Measurements from ENCODE around the gene BAZ2B.

BAZ2B gene

DNA sequence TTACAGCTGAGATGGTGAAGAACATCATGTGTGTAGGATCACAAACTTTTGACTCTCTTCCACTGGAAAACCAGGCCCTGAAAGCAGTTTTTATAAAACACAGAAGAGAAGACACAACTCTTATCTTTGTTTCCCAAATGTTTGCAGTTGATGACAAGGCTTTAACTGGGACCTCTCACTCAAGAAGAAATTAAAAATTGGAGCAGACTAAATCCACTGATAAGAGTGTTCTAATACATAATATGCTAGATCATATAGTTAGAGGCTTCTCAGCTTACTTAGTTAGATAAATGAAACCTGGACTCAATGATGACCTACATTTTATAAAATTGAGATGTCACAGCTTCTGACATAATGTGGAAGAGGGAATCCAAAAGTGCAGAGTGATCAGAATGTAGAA is 171.6 kb downstream of the BAZ2B start:
- H3K27ac ChIP-seq, result no peak overlapping the region
- no peak for TF ChIP-seq ZFX (IDR thresholded peaks at IDR 0.05)
- TF ChIP-seq, protein P1, sequence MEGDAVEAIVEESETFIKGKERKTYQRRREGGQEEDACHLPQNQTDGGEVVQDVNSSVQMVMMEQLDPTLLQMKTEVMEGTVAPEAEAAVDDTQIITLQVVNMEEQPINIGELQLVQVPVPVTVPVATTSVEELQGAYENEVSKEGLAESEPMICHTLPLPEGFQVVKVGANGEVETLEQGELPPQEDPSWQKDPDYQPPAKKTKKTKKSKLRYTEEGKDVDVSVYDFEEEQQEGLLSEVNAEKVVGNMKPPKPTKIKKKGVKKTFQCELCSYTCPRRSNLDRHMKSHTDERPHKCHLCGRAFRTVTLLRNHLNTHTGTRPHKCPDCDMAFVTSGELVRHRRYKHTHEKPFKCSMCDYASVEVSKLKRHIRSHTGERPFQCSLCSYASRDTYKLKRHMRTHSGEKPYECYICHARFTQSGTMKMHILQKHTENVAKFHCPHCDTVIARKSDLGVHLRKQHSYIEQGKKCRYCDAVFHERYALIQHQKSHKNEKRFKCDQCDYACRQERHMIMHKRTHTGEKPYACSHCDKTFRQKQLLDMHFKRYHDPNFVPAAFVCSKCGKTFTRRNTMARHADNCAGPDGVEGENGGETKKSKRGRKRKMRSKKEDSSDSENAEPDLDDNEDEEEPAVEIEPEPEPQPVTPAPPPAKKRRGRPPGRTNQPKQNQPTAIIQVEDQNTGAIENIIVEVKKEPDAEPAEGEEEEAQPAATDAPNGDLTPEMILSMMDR (conservative IDR thresholded peaks at IDR 0.05), result no peak

DNA sequence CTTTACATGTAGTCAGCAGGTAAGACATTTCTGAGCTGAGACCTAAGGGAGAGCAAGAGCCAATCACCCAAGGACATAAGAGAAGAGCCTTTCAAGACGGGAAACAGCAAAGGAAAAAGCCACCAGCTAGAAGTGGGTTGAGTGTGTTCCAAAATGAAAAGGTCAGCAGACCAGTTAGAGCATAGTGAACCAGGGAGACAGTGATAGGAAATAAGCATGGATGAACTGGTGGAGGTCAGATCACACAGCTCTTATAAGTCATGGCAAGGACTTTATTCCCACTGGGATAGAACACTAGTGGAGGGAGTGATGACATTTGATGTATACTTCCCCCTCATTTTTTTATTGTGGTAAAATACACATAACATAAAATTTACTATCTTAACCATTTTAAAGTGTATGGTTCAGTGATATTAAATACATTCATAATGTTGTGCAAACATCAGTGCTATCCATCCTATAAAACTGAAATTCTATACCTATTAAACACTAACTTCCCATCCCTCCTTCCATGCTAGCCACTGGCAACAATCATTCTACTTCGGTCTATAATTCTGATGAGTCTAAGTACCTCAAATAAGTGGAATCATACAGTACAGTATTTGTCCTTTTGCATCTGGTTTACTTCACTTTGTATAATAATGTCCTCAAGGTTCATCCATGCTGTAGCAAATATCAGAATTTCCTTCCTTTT is 174.0 kb downstream of the BAZ2B start:
- TF ChIP-seq ZFX (IDR thresholded peaks at IDR 0.05), result no peak
- TF ChIP-seq, protein P1 (conservative IDR thresholded peaks at IDR 0.05), result no peak
- no peak overlapping the region for H3K27ac ChIP-seq

DNA sequence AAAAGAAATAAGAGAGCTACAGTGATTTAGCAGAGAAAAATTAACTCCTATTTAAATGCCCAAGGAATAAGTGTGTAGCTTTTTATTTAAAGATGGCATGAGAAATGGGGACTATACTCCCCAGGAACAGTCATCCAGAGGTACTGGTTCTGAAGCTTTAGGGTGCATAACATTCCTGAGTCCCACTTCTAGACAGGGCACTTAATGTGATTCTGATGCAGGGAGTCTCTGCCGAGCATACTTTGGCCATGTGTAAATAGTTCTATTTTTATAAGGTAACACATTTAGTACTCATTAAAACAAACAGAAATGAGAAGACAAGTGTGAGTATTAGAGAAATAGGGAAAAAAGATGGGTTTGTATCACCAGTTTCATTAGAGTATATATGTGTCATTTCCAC is 175.2 kb downstream of the BAZ2B start:
- no peak for TF ChIP-seq ZFX (IDR thresholded peaks at IDR 0.05)
- TF ChIP-seq, protein P1 (conservative IDR thresholded peaks at IDR 0.05), result no peak
- H3K27ac ChIP-seq, result no peak overlapping the region

DNA sequence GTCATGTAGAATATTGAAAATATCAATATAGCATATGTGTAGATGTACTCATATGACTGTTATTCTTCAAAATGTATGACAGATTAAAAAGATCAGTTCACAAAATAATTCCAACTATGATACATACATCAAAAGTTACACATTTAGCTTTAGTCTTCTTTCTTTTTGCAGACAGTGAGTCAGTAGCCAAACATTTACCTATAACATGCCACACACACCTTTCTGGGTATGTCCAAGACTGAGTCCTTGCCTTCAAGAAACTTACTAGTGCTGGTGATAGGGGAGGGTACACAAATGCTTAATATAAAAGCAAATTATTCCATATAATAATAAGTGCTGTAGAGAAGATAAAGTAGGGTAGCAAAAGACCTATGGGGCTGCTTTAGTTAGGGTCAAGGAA is 176.9 kb downstream of the BAZ2B start:
- no peak overlapping the region for H3K27ac ChIP-seq
- TF ChIP-seq ZFX (IDR thresholded peaks at IDR 0.05), result no peak
- TF ChIP-seq, protein P1 (conservative IDR thresholded peaks at IDR 0.05), result no peak

DNA sequence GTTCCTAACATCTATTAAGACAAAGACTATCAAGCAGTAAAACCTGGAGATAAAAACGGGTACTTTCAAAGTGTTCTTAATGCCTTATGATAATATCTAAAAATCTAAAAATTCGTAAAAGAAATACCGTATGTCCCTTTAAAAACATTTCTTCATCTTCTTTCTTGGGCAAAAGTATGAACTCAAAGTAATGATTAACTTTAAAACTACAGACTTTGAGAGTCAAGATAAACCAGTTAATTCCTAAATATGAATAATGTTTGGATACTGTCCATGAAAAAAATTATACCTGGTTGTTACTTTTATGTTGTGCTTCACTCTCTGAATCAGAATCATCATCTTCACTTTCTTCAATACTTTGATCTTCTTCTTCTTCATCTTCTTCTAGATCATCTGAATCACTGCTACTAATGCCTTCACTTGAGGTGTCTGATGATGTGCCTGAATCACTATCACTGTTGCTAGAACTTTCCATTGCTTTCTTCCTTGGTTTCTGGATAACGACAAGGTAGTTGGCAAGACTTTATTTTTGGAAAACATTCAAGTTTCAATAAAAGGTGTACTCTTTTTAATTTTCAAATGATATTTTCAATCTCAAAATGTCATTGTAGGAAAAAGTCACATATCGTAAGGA is 177.5 kb downstream of the BAZ2B start:
- no peak overlapping the region for H3K27ac ChIP-seq
- TF ChIP-seq, protein P1 (conservative IDR thresholded peaks at IDR 0.05), result no peak
- TF ChIP-seq ZFX (IDR thresholded peaks at IDR 0.05), result no peak

DNA sequence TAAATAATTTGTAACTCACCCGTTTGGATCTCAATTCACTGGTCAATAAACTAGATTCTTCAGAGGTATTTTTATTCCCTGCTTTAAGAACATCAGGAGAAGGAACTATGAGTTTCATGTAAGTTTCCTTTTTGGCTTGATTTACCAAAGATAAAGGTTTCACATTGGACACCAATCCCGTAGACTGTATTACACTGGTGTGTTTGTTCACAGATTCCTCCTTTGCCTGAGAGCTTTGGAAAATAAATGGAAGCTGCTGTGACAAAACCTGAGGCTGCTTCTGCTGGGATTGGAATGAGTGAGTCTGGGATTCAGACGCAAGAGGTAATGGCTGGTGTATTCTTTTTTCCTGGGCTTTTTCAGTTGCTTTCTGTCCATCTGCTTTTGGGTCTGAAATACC is 178.1 kb downstream of the BAZ2B start:
- TF ChIP-seq ZFX (IDR thresholded peaks at IDR 0.05), result no peak
- TF ChIP-seq, protein P1 (conservative IDR thresholded peaks at IDR 0.05), result no peak
- H3K27ac ChIP-seq, result no peak overlapping the region

DNA sequence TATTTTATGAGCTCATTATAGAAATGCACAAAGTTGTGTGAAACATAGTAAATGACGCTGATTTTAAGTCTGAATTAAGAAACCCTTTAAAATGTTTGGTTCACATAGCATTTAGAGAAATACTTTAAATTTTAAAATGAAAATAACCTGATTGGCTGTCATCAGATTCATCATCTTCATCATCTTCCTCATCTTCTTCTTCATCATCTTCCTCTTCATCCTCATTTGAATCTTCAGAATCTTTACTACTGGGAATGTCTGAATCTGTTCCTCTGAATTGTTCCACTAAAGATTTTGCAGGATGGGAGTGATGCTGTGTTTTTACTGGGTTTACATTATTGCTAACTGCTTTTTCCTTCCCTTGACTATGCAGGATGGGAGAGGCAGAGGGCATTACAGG is 183.7 kb downstream of the BAZ2B start:
- no peak overlapping the region for H3K27ac ChIP-seq
- no peak for TF ChIP-seq ZFX (IDR thresholded peaks at IDR 0.05)
- TF ChIP-seq, protein P1 (conservative IDR thresholded peaks at IDR 0.05), result no peak

Measured in C4-2B (cell line).